AG04450 (cell line): Measurements from ENCODE around the gene TRIM47. TPM values are rescaled to one million over a fixed set of nuclear protein-coding genes. Genes with fewer than 3 reads are reported as not detected.

Experiments used
- CTCF ChIA-PET: fragments of 300-600, 350-600 bp; formaldehyde crosslinking; extraction: SDS; loops from one replicate; lab custom pipeline; 2022; ENCODE audit warnings: antibody characterized with exemption, inconsistent platforms; lab: Charles Lee
- POLR2A ChIA-PET: fragments of 350-600 bp; formaldehyde crosslinking; extraction: SDS; loops from one replicate; lab custom pipeline; 2021; ENCODE audit warnings: antibody characterized with exemption, inconsistent platforms; lab: Yijun Ruan, JAX
- DNase-seq: peaks from one replicate; pipeline ENCODE4 v3.0.0-alpha.2; 2011; ENCODE audit warnings: low read depth, low spot score
- H3K27ac ChIP-seq: one replicate; pipeline ENCODE4 v1.5.1; 2012; ENCODE audit warnings: low read depth, low read length, control low read depth
- H3K27me3 ChIP-seq: one replicate; pipeline ENCODE4 v1.6.0; 2012; ENCODE audit warnings: low read length; ENCODE audit not compliant: control insufficient read depth, insufficient read depth
- H3K4me3 ChIP-seq: 2 replicates; pipeline ENCODE4 v1.5.1; 2011; ENCODE audit warnings: mild to moderate bottlenecking, low read depth, low read length, control low read depth
- H3K9me3 ChIP-seq: 2 replicates; pipeline ENCODE4 v1.5.1; 2012; ENCODE audit warnings: low read length; ENCODE audit not compliant: control insufficient read depth, insufficient read depth
- CTCF ChIP-seq: IDR thresholded peaks from 2 replicates; pipeline ENCODE4 v1.5.1; 2011; ENCODE audit warnings: low read depth, low read length, control low read depth, inconsistent platforms
- polyA plus RNA-seq: library from polyadenylated mRNA; depleted of rRNA; stranded (reverse); fragments of >200 nt; gene quantifications from 2 replicates; pipeline ENCODE4 v1.2.3, GENCODE V29; 2011; rRNA removed

TRIM47 gene
- polyA plus RNA-seq, 1 experiment, result 5.7 TPM

- ChIA-PET CTCF (no interaction called here), POLR2A (interaction anchor here (0.8 to 1.3 kb wide), 2 partner anchors 10 to 45 kb away, joined by 3 to 6 read pairs; no protein-coding TSS in a partner anchor)
- TF ChIP-seq CTCF, result no peak
- no peaks in the 10 kb centered on the region for H3K9me3 ChIP-seq
- H3K4me3 ChIP-seq, result no peak overlapping the region
- no peaks in the 10 kb centered on the region for H3K27me3 ChIP-seq
- no peak overlapping the region for H3K27ac ChIP-seq
- no peak for DNase-seq
Measured at GRCh38 chr17:75825149-75825552, 53.2 kb downstream of the TRIM47 start.

- H3K27ac ChIP-seq, result no peak overlapping the region
- POLR2A ChIA-PET, result interaction anchor here (1.3 kb wide), 1 partner anchor 45 kb away, joined by 6 read pairs; no protein-coding TSS in a partner anchor
- CTCF ChIA-PET, result no interaction called here
- DNase-seq, result no peak
- TF ChIP-seq CTCF, result no peak
- no peaks in the 10 kb centered on the region for H3K9me3 ChIP-seq
- H3K4me3 ChIP-seq, result no peak overlapping the region
- H3K27me3 ChIP-seq, result no peaks in the 10 kb centered on the region
Measured at GRCh38 chr17:75824666-75825065, 53.7 kb downstream of the TRIM47 start.

Other genes with a start within 250 kb of the TRIM47 start
- not detected in 2 replicates for gene SMIM5, start 245.1 kb downstream of the TRIM47 start, polyA plus RNA-seq
- 9.3 and 11.9 TPM in 2 replicates for gene RECQL5, start 211.4 kb downstream of the TRIM47 start, polyA plus RNA-seq
- 74.2 and 75.4 TPM in 2 replicates for gene SAP30BP, start 211.2 kb downstream of the TRIM47 start, polyA plus RNA-seq
- gene ITGB4, start 157.1 kb downstream of the TRIM47 start, polyA plus RNA-seq, result 0.21 and 0.31 TPM in 2 replicates
- gene GALK1, start 113.4 kb downstream of the TRIM47 start, polyA plus RNA-seq, result 12.4 and 16.8 TPM in 2 replicates
- 11.1 and 11.4 TPM in 2 replicates for gene UNK, start 93.8 kb downstream of the TRIM47 start, polyA plus RNA-seq
- 0.11 and 0.16 TPM in 2 replicates for gene UNC13D, start 34.2 kb downstream of the TRIM47 start, polyA plus RNA-seq
- 33.3 and 35.3 TPM in 2 replicates for gene WBP2, start 23.2 kb downstream of the TRIM47 start, polyA plus RNA-seq
- 6.5 and 8.7 TPM in 2 replicates for gene TRIM65, start 18.4 kb upstream of the TRIM47 start, polyA plus RNA-seq
- 16.6 and 21.9 TPM in 2 replicates for gene MRPL38, start 26.3 kb upstream of the TRIM47 start, polyA plus RNA-seq
- gene FBF1, start 62.5 kb upstream of the TRIM47 start, polyA plus RNA-seq, result 2.5 and 4.0 TPM in 2 replicates
- gene ACOX1, start 100.6 kb upstream of the TRIM47 start, polyA plus RNA-seq, result 30.7 and 32.8 TPM in 2 replicates
- gene TEN1, start 100.7 kb upstream of the TRIM47 start, polyA plus RNA-seq, result 9.1 and 11.5 TPM in 2 replicates
- 2.7 and 2.9 TPM in 2 replicates for gene CDK3, start 122.3 kb upstream of the TRIM47 start, polyA plus RNA-seq
- not detected in 2 replicates for gene EVPL, start 148.7 kb upstream of the TRIM47 start, polyA plus RNA-seq
- gene SRP68, start 193.9 kb upstream of the TRIM47 start, polyA plus RNA-seq, result 82.9 and 101 TPM in 2 replicates
- gene GALR2, start 196.2 kb upstream of the TRIM47 start, polyA plus RNA-seq, result 0.06 TPM in 1 of 2 replicates, not detected in the other
- not detected in 2 replicates for gene ZACN, start 200.6 kb upstream of the TRIM47 start, polyA plus RNA-seq
- gene EXOC7, start 225.2 kb upstream of the TRIM47 start, polyA plus RNA-seq, result 97.6 and 114 TPM in 2 replicates